ENCODE results near the gene ANO3. TPM values are rescaled to one million over a fixed set of nuclear protein-coding genes. Genes with fewer than 3 reads are reported as not detected.

The ANO3 gene
- total RNA-seq, 1 donor from 2014 or later, result not detected

- no peak for TF ChIP-seq CTCF (conservative IDR thresholded peaks at IDR 0.05; ENCODE audit: low read depth, low read length)
- no peak for DNase-seq (ENCODE audit: low read depth)
- no peak overlapping the region for H3K4me3 ChIP-seq (ENCODE audit: low read depth, low read length)
Measured at GRCh38 chr11:26687351-26687750, 355.4 kb downstream of the ANO3 start.

GRCh38 chr11:26688701-26689100 lies 356.8 kb downstream of the ANO3 start:
- no peak overlapping the region for H3K4me3 ChIP-seq (ENCODE audit: low read depth, low read length)
- no peak for TF ChIP-seq CTCF (conservative IDR thresholded peaks at IDR 0.05; ENCODE audit: low read depth, low read length)
- no peak for DNase-seq (ENCODE audit: low read depth)

GRCh38 chr11:26696330-26696729 lies 364.4 kb downstream of the ANO3 start:
- TF ChIP-seq CTCF (conservative IDR thresholded peaks at IDR 0.05; ENCODE audit: low read depth, low read length), result no peak
- DNase-seq (ENCODE audit: low read depth), result no peak
- no peak overlapping the region for H3K4me3 ChIP-seq (ENCODE audit: low read depth, low read length)

- H3K4me3 ChIP-seq (ENCODE audit: low read depth, low read length), result no peak overlapping the region
- TF ChIP-seq CTCF (conservative IDR thresholded peaks at IDR 0.05; ENCODE audit: low read depth, low read length), result no peak
- DNase-seq (ENCODE audit: low read depth), result no peak
Measured at GRCh38 chr11:26698224-26698623, 366.3 kb downstream of the ANO3 start.

GRCh38 chr11:26700574-26701235 lies 368.8 kb downstream of the ANO3 start:
- H3K4me3 ChIP-seq (ENCODE audit: low read depth, low read length), result no peak overlapping the region
- TF ChIP-seq CTCF (conservative IDR thresholded peaks at IDR 0.05; ENCODE audit: low read depth, low read length), result no peak
- no peak for DNase-seq (ENCODE audit: low read depth)

- no peak overlapping the region for H3K4me3 ChIP-seq (ENCODE audit: low read depth, low read length)
- DNase-seq (ENCODE audit: low read depth), result no peak
- TF ChIP-seq CTCF (conservative IDR thresholded peaks at IDR 0.05; ENCODE audit: low read depth, low read length), result no peak
Measured at GRCh38 chr11:26702406-26702805, 370.5 kb downstream of the ANO3 start.
